HepG2 (cell line): ENCODE results near the gene SP4. TPM values are rescaled to one million over a fixed set of nuclear protein-coding genes. Genes with fewer than 3 reads are reported as not detected.

Experiments used
- ATAC-seq: fragments of 200-7000 bp; cut with Tn5 transposase; 3 replicates; pipeline ENCODE4 v1.9.1; 2020; ENCODE audit warnings: mild to moderate bottlenecking, moderate library complexity
- BruUV-seq: library from RNA; stranded (reverse); fragments of 400-500 nt; replicated peaks from 2 replicates; lab custom pipeline; 2021; lab: Mats Ljungman, UMichigan
- CTCF ChIA-PET: fragments of 300-600 bp; formaldehyde crosslinking; extraction: SDS; loops from one replicate; lab custom pipeline; 2021; ENCODE audit warnings: low total read pairs, inconsistent platforms, low intra/inter-chr PET ratio; lab: Yijun Ruan, JAX
- POLR2A ChIA-PET: fragments of 350-600 bp; sonication (Branson Sonifier 250); formaldehyde crosslinking; loops from one replicate; lab custom pipeline; 2020; ENCODE audit warnings: antibody characterized with exemption, inconsistent platforms; lab: Yijun Ruan, JAX
- DNase-seq: peaks from one replicate; pipeline ENCODE4 v3.0.0-alpha.2; 2015; ENCODE audit warnings: low spot score
- FAIRE-seq: peaks from 3 replicates; lab custom pipeline; 2011; peaks lifted over from hg19 to GRCh38; lab: Jason Lieb, UNC
- H2AFZ ChIP-seq: one replicate; pipeline ENCODE4 v1.6.1; 2011; ENCODE audit warnings: low read length, inconsistent platforms
- H3K27ac ChIP-seq: fragments of 300-600 bp; 3 replicates; pipeline ENCODE4 v1.8.0; 2011; ENCODE audit warnings: mixed run types, mild to moderate bottlenecking, mixed read lengths, low read length, inconsistent platforms; ENCODE audit not compliant: insufficient read depth; ENCODE audit errors: extremely low read length
- H3K27me3 ChIP-seq, 2 experiments: fragments of 200-600 bp in 1 of 2; 2 replicates in 1 of 2; 3 replicates in 1 of 2; pipeline versions ENCODE4 v1.6.0 to v1.8.0; 2011; ENCODE audit warnings: low read length in 2 of 2, mild to moderate bottlenecking in 2 of 2, moderate library complexity in 2 of 2, inconsistent platforms in 1 of 2; ENCODE audit not compliant: insufficient read depth in 2 of 2, control insufficient read depth in 1 of 2
- H3K36me3 ChIP-seq, 2 experiments: fragments of 200-600 bp in 1 of 2; replicated peaks in 1 of 2; 2 replicates in 1 of 2; 3 replicates in 1 of 2; pipeline versions ENCODE4 v1.5.1 to v1.8.0; 2011; ENCODE audit warnings: low read length in 2 of 2, inconsistent platforms in 1 of 2; ENCODE audit not compliant: insufficient read depth in 2 of 2, control insufficient read depth in 1 of 2
- H3K4me1 ChIP-seq: 2 replicates; pipeline ENCODE4 v1.5.1; 2012; ENCODE audit warnings: low read length, inconsistent platforms; ENCODE audit not compliant: insufficient read depth
- H3K4me2 ChIP-seq: 2 replicates; pipeline ENCODE4 v1.6.0; 2011; ENCODE audit warnings: low read depth, low read length, inconsistent platforms
- H3K4me3 ChIP-seq, 3 experiments: fragments of 200-600 bp in 1 of 3; sonication (generic), shearing (Covaris generic) in 1 of 3; replicated peaks in 1 of 3; 2 replicates each; pipeline ENCODE4 v1.5.1; 2011 to 2016; ENCODE audit warnings: low read length in 3 of 3, inconsistent platforms in 2 of 3, low read depth in 2 of 3, mild to moderate bottlenecking in 2 of 3, control low read depth in 1 of 3, mixed read lengths in 1 of 3; ENCODE audit not compliant: insufficient read depth in 1 of 3
- H3K79me2 ChIP-seq: one replicate; pipeline ENCODE4 v1.6.1; 2011; ENCODE audit warnings: low read length, inconsistent platforms; ENCODE audit not compliant: insufficient read depth
- H3K9ac ChIP-seq: 2 replicates; pipeline ENCODE4 v1.6.0; 2011; ENCODE audit warnings: mild to moderate bottlenecking, low read depth, low read length, inconsistent platforms; ENCODE audit not compliant: insufficient read depth
- H3K9me3 ChIP-seq: 2 replicates; pipeline ENCODE4 v1.5.1; 2012; ENCODE audit warnings: mild to moderate bottlenecking, low read length
- H4K20me1 ChIP-seq: 2 replicates; pipeline ENCODE4 v1.6.0; 2011; ENCODE audit warnings: inconsistent platforms, mild to moderate bottlenecking, low read length, moderate library complexity; ENCODE audit not compliant: insufficient read depth
- CC2D1A ChIP-seq: sonication (generic); formaldehyde crosslinking; IDR thresholded peaks from 2 replicates; pipeline ENCODE4 v1.8.1; 2023; ENCODE audit warnings: mild to moderate bottlenecking, missing genetic modification reagents
- FOXM1 ChIP-seq: sonication (generic); formaldehyde crosslinking; IDR thresholded peaks from 2 replicates; pipeline ENCODE4 v1.5.0; 2020; ENCODE audit warnings: missing genetic modification reagents
- MAFF ChIP-seq: IDR thresholded peaks from 2 replicates; pipeline ENCODE4 v1.6.1; 2011; ENCODE audit warnings: low read depth, low read length, improper control_type of control experiment
- MAFK ChIP-seq, 2 experiments: IDR thresholded peaks in 1 of 2; conservative IDR thresholded peaks in 1 of 2; 2 replicates each; pipeline ENCODE4 v1.6.1; 2011; ENCODE audit warnings: improper control_type of control experiment in 2 of 2, low read length in 2 of 2
- NONO ChIP-seq, 2 experiments: fragments of 450-650 bp in 1 of 2; sonication (generic) in 1 of 2; formaldehyde crosslinking in 1 of 2; IDR thresholded peaks in 1 of 2; conservative IDR thresholded peaks in 1 of 2; 2 replicates each; pipeline versions ENCODE4 v1.6.1 to v1.8.0; 2017 to 2022; ENCODE audit warnings: mild to moderate bottlenecking in 1 of 2, missing genetic modification reagents in 1 of 2, moderate library complexity in 1 of 2
- RAD51 ChIP-seq: fragments of 450-650 bp; IDR thresholded peaks from 2 replicates; pipeline ENCODE4 v1.6.1; 2016; ENCODE audit warnings: borderline replicate concordance
- REXO4 ChIP-seq: sonication (generic); formaldehyde crosslinking; IDR thresholded peaks from 2 replicates; pipeline ENCODE4 v1.8.0; 2022; ENCODE audit warnings: missing genetic modification reagents, mild to moderate bottlenecking, borderline replicate concordance
- U2AF2 ChIP-seq: fragments of 200-400 bp; formaldehyde crosslinking; IDR thresholded peaks from 2 replicates; pipeline ENCODE4 v1.6.1; 2017; ENCODE audit warnings: low read depth, mild to moderate bottlenecking, low read length
- ZNF33B ChIP-seq: sonication (generic); formaldehyde crosslinking; IDR thresholded peaks from 2 replicates; pipeline ENCODE4 v1.5.1; 2020; ENCODE audit warnings: mild to moderate bottlenecking, missing genetic modification reagents
- ZNF615 ChIP-seq: sonication (generic); formaldehyde crosslinking; IDR thresholded peaks from 2 replicates; pipeline ENCODE4 v1.5.0; 2020; ENCODE audit warnings: mild to moderate bottlenecking, missing genetic modification reagents, borderline replicate concordance
- ZNF761 ChIP-seq: sonication (generic); formaldehyde crosslinking; conservative IDR thresholded peaks from 2 replicates; pipeline ENCODE4 v1.4.0; 2020; ENCODE audit warnings: mild to moderate bottlenecking, missing genetic modification reagents
- WGBS: methylation state at CpG from one replicate; pipeline ENCODE4 v1.1.6; 2017; ENCODE audit warnings: low lambda C conversion rate; 5-methylcytosine and 5-hydroxymethylcytosine counted together
- in situ Hi-C: cut with HindIII; loops from 2 replicates; pipeline ENCODE4 v1.10.0; 2017; ENCODE audit warnings: low pct_unique_long_range_greater_than_20kb; ENCODE audit not compliant: extremely low pct_ligation_motif_present
- intact Hi-C: fragments of 100-400 bp; cut with micrococcal nuclease; formaldehyde crosslinking; loops from one replicate; pipeline ENCODE4 v1.10.0; 2022; ENCODE audit not compliant: unreplicated experiment
- polyA plus RNA-seq, 8 experiments: library from polyadenylated mRNA; depleted of rRNA in 3 of 8; stranded (reverse) in 7 of 8; unstranded in 1 of 8; fragments of >200 nt; fragmentation: Illumina TruSeq in 4 of 8; extraction: Trizol in 4 of 8; gene quantifications; 2 replicates each; pipeline versions ENCODE4 v1.2.1 to v1.2.3, GENCODE V29; 2011 to 2016; ENCODE audit warnings: low read depth in 4 of 8, missing spikeins in 1 of 8, mixed read lengths in 1 of 8; ENCODE audit not compliant: insufficient read depth in 1 of 8
- total RNA-seq, 5 experiments: library from RNA; depleted of rRNA; stranded (reverse); fragments of >200 nt; fragmentation: Illumina TruSeq; extraction: Trizol; gene quantifications; 2 replicates each; pipeline ENCODE4 v1.2.3, GENCODE V29; 2016; ENCODE audit warnings: low read depth in 1 of 5
- TF ChIP-seq, protein P1 (sequence below): IDR thresholded peaks from 2 replicates; pipeline ENCODE4 v1.6.1; 2012; ENCODE audit warnings: inconsistent platforms
- TF ChIP-seq, protein P2 (sequence below): sonication (generic); formaldehyde crosslinking; IDR thresholded peaks from 2 replicates; pipeline ENCODE4 v1.9.0; 2021; ENCODE audit warnings: missing genetic modification reagents, borderline replicate concordance
- TF ChIP-seq, protein P3 (sequence below): sonication (generic); formaldehyde crosslinking; IDR thresholded peaks from 2 replicates; pipeline ENCODE4 v1.5.0; 2020; ENCODE audit warnings: missing genetic modification reagents, mild to moderate bottlenecking, borderline replicate concordance

Gene SP4
- total and polyA plus RNA-seq, 2 of the 13 experiments (the other 11 are each of a cell fraction or from before 2014, with no cell fraction given): 2.7 to 4.8 TPM

DNA sequence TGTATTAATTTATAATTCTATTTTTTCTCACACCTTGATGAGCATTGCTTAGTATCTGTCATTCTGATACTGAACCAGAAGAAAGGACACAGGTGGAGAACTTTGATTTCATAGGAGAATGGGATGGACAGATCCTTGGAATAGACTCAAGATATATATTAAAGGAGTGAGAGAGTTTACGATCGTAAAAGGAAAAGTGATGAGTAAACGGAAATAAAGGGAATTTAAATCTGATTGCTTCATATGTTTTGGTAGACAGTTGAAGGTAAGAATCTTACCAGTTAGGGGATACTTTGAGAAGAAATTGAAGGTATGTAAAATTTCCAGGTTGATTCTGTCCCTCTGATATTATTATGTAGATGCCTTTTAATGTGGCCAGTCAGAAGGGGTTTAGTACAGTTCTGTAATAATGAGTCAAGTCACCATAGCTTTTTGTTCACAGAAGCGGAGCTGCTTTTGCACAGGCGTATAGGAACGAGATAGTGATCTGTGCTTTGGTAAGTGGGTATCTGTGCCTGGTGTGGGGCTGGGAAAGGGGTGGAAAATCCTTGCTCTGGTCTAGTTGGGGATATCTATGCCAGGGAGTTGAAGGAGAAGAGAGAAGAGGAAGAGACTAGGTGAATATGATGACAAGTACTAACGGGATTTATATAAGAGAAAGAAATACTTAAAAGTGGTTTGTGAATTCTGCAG, 15.4 kb downstream of the SP4 start:
- ATAC-seq (no peak), FAIRE-seq (no peak), DNase-seq (no peak)
- BruUV-seq: no TSS peak
- POLR2A ChIA-PET: no interaction called here
- Histone ChIP-seq H3K27ac (no peak overlapping the region), H3K36me3 (no peaks in the 10 kb centered on the region), H2AFZ (no peak overlapping the region), H4K20me1 (no peaks in the 10 kb centered on the region; the same call in 1 of the 2 replicates), H3K9me3 (no peaks in the 10 kb centered on the region), H3K9ac (no peak overlapping the region), H3K79me2 (no peaks in the 10 kb centered on the region), H3K27me3 (no peaks in the 10 kb centered on the region), H3K4me2 (no peak overlapping the region), H3K4me1 (no peaks in the 10 kb centered on the region), H3K4me3 (no peak overlapping the region)
- intact Hi-C loops (no loop called here), in situ Hi-C loops (no loop called here)
- CTCF ChIA-PET: no interaction called here
- WGBS: 95% methylated on average over 7 of the region's 7 CpGs
- TF ChIP-seq NONO (IDR thresholded peaks at IDR 0.05) (no peak), NONO (CRISPR knock-in tag; conservative IDR thresholded peaks at IDR 0.05) (no peak), ZNF615 (CRISPR knock-in tag) (no peak), ZNF761 (CRISPR knock-in tag) (no peak), U2AF2 (no peak), FOXM1 (CRISPR knock-in tag) (no peak), REXO4 (CRISPR knock-in tag) (no peak), MAFK (conservative IDR thresholded peaks at IDR 0.05 in 1 of 2, IDR thresholded peaks at IDR 0.05 in 1 of 2; ENCODE audit: low read length in 2 of 2) (peak; percentile 13 to 51; a peak in 2 of 4 replicates), RAD51 (no peak), CC2D1A (CRISPR knock-in tag) (no peak), MAFF (0 out of 2 replicates have a peak, but pooled peaks have one; percentile 9), ZNF33B (no peak)
- TF ChIP-seq, protein P1, sequence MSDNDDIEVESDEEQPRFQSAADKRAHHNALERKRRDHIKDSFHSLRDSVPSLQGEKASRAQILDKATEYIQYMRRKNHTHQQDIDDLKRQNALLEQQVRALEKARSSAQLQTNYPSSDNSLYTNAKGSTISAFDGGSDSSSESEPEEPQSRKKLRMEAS: no peak
- TF ChIP-seq, protein P2, sequence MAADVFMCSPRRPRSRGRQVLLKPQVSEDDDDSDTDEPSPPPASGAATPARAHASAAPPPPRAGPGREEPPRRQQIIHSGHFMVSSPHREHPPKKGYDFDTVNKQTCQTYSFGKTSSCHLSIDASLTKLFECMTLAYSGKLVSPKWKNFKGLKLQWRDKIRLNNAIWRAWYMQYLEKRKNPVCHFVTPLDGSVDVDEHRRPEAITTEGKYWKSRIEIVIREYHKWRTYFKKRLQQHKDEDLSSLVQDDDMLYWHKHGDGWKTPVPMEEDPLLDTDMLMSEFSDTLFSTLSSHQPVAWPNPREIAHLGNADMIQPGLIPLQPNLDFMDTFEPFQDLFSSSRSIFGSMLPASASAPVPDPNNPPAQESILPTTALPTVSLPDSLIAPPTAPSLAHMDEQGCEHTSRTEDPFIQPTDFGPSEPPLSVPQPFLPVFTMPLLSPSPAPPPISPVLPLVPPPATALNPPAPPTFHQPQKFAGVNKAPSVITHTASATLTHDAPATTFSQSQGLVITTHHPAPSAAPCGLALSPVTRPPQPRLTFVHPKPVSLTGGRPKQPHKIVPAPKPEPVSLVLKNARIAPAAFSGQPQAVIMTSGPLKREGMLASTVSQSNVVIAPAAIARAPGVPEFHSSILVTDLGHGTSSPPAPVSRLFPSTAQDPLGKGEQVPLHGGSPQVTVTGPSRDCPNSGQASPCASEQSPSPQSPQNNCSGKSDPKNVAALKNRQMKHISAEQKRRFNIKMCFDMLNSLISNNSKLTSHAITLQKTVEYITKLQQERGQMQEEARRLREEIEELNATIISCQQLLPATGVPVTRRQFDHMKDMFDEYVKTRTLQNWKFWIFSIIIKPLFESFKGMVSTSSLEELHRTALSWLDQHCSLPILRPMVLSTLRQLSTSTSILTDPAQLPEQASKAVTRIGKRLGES (CRISPR knock-in tag): no peak
- TF ChIP-seq, protein P3, sequence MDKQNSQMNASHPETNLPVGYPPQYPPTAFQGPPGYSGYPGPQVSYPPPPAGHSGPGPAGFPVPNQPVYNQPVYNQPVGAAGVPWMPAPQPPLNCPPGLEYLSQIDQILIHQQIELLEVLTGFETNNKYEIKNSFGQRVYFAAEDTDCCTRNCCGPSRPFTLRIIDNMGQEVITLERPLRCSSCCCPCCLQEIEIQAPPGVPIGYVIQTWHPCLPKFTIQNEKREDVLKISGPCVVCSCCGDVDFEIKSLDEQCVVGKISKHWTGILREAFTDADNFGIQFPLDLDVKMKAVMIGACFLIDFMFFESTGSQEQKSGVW (CRISPR knock-in tag): no peak
